Mesodermal cell (in vitro differentiated cells): ENCODE measurements around the gene ZNF626. TPM values are rescaled to one million over a fixed set of nuclear protein-coding genes. Genes with fewer than 3 reads are reported as not detected.
"Not testable (repeated sequence)": the region's sequence is repeated elsewhere in the genome, so short reads cannot be mapped to it uniquely, and the experiment has no call there.

Experiments
- H3K27ac ChIP-seq: 2 replicates; pipeline ENCODE4 v1.7.0; 2013; ENCODE audit warnings: mild to moderate bottlenecking, low read depth, low read length, moderate library complexity; ENCODE audit not compliant: severe bottlenecking
- H3K36me3 ChIP-seq: 2 replicates; pipeline ENCODE4 v1.7.1; 2013; ENCODE audit warnings: mild to moderate bottlenecking, low read length, moderate library complexity; ENCODE audit not compliant: control insufficient read depth, insufficient read depth
- H3K4me1 ChIP-seq: one replicate; pipeline ENCODE4 v1.7.1; 2013; ENCODE audit warnings: mild to moderate bottlenecking, low read length; ENCODE audit not compliant: insufficient read depth, control insufficient read depth, poor library complexity, severe bottlenecking
- H3K4me3 ChIP-seq: 2 replicates; pipeline ENCODE4 v1.7.0; 2013; ENCODE audit warnings: low read length, control low read depth, mild to moderate bottlenecking; ENCODE audit not compliant: insufficient read depth, poor library complexity, severe bottlenecking; ENCODE audit errors: extremely low read depth
- H3K9me3 ChIP-seq: 2 replicates; pipeline ENCODE4 v1.7.1; 2013; ENCODE audit warnings: mild to moderate bottlenecking, low read length, moderate library complexity; ENCODE audit not compliant: control insufficient read depth
- WGBS, 2 experiments: methylation state at CpG; one replicate each; pipeline ENCODE4 v1.1.5; 2013; ENCODE audit warnings: missing lambda C conversion rate in 2 of 2; ENCODE audit not compliant: insufficient coverage in 2 of 2; 5-methylcytosine and 5-hydroxymethylcytosine counted together
- polyA plus RNA-seq, 2 experiments: library from polyadenylated mRNA; stranded (reverse); fragments of 50-300 nt; gene quantifications; one replicate each; pipeline ENCODE4 v1.2.3, GENCODE V29; 2013

ZNF626 gene
- polyA plus RNA-seq (2013, experiment 1 of 2) = 11.2 TPM
- 10.5 TPM for polyA plus RNA-seq (2013, experiment 2 of 2)

DNA sequence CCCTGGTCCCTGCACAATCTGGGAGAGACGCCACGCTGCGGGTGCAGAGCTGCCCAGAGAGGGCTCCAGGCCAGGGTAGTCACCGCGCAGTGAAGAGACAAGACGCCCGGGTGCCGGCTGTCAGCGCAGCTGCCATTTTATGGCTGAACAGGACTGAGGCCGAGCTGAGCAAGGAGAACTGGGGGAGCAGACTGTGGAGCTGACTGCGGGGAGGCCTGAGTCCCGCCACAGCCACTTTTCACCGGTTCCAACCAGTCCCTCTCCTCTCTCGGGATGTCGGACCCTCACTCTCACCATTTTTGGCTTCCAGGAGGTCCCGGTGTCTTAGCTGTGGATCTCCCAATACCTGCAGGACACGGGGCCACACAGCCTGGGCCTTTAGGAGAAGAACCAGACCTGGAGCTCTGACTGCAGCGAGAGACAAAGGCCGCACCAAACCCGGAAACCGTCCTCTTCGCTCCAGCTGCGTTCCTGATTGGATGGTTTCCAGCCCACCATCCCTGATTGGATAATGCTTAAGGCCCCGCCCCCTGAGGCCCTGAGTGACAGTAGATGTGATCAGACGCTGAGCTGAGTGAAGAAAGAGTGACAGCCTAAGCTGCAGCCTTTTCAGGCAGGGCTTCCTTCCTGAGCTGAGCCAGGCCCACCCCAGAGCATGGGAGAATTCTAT is at the start of gene ZNF626:
Gene ZNF626, minus strand, starts transcription at position 422 of the 670 bp plus-strand sequence. Its CDS starts 125 bp downstream, at position 297.
- WGBS, 2 experiments = 8 to 16% methylated on average over 22 to 24 of the region's 25 CpGs
- H3K9me3 ChIP-seq = peaks cover 27% of the 10 kb centered on the region
- H3K4me1 ChIP-seq = no peaks in the 10 kb centered on the region
- H3K27ac ChIP-seq = peak within 1 kb of the TSS; percentile 96
- H3K36me3 ChIP-seq = peaks cover 41% of the 10 kb centered on the region
- H3K4me3 ChIP-seq = peak within 1 kb of the TSS; percentile 68

DNA sequence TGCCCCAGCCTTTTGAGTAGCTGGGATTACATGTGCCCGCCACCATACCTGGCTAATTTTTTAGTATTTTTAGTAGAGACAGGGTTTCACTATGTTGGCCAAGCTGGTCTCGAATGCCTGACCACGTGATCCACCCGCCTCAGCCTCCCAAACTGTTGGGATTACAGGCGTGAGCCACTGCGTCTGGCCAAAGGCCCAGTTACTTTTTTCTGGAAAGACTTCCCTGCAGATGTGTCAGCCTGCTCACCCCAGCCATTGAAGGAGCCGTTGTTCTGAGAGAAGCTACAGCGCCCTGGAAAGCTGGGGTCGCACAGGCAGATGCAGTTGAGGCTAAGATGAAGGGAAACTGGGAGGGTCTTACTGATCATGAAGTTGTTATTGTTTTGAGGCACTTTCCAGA is 7.9 kb upstream of the ZNF626 start:
- Histone ChIP-seq H3K4me3 (no peak overlapping the region), H3K4me1 (no peaks in the 10 kb centered on the region), H3K36me3 (no peaks in the 10 kb centered on the region), H3K9me3 (peaks cover 5% of the 10 kb centered on the region), H3K27ac (no peak overlapping the region)
- WGBS, 2 experiments = 88% methylated on average over 7 to 9 of the region's 9 CpGs

DNA sequence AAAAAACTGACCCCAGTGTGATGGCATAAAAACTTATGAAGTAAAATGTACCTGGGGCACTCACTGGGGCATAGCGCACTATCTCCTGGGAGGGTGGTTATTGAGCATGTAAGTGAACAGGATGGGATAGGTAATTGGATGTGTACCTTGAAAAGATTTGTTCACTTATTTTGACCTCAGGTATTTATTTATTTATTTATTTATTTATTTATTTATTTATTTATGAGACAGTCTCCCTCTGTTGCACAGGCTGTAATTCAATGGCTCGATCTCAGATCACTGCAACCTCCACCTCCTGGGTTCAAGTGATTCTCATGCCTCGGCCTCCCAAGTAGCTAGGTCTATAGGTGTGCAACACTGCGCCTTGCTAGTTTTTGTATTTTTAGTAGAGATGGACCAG is 5.9 kb upstream of the ZNF626 start:
- Histone ChIP-seq H3K4me1 (no peaks in the 10 kb centered on the region), H3K4me3 (no peak overlapping the region), H3K36me3 (no peaks in the 10 kb centered on the region), H3K27ac (no peak overlapping the region), H3K9me3 (peaks cover 5% of the 10 kb centered on the region)
- WGBS, 2 experiments = 89% methylated on average over 1 of the region's 4 CpGs; no CpG with 5 or more reads in 1 of the 2 experiments

DNA sequence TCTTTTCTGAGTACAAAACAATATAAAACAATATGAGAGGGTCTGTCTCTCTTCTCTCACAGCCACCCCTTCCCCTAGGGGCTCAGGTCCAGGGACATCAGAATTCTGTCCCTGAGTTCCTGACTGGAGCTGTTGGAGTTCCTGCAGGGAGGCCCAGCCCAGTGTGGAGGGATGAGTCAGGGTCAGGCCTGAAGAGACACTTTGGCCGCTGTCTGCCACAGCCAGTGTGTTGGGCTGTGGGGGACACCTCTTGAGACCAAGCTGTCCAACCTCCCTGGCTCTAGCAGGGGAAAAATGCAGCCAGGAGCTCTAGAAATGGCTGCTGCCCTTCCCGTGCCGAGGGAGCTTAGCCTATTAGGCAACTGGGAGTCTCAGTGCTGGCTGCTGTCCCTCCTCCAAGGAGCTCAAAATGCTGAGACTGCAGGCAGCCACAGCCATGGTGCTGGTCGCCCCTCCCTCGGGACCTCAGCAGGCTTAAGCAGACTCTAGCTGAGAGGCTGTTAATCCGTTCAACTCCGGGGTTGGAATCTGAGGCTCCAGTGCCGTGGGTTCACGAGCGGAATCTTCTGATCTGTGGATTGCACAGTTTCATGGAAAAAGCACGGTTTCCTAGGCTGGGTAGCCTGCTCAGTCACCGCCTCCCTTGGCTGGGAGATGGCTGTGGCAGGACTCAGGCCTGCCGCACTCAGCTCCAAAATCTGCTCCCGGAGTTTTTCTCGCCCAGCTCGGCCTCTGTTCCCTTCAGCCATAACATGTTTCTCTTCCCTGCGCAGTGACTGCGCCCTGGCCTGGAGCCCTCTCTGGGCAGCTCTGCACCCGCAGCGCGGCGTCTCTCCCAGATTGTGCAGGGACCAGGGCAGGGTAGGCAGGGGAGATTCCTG is 3.8 kb upstream of the ZNF626 start:
- no peak overlapping the region for H3K27ac ChIP-seq
- WGBS, 2 experiments = 86 to 89% methylated on average over 20 of the region's 22 CpGs
- H3K9me3 ChIP-seq = peaks cover 11% of the 10 kb centered on the region
- peaks cover 5% of the 10 kb centered on the region for H3K36me3 ChIP-seq
- H3K4me3 ChIP-seq = no peak overlapping the region
- no peaks in the 10 kb centered on the region for H3K4me1 ChIP-seq

DNA sequence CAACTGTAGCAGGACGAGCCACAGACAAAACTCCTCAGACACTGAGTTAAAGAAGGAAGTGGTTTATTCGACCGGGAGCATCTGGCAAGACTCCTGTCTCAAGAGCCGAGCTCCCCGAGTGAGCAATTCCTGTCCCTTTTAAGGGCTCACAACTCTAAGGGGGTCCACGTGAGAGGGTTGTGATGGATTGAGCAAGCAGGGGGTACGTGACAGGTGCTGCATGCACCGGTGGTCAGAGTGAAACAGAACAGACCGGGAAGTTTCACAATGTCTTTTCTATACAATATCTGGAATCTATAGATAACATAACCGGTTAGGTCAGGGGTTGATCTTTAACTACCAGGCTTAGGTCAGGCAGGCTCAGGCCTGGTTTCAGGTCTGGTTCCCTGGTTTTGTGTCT is 3.1 kb upstream of the ZNF626 start:
- WGBS, 2 experiments = 75 to 80% methylated on average over 6 of the region's 10 CpGs
- not testable (repeated sequence) for H3K4me3 ChIP-seq, H3K27ac ChIP-seq, H3K4me1 ChIP-seq
- H3K9me3 ChIP-seq = peaks cover 11% of the 10 kb centered on the region
- peaks cover 11% of the 10 kb centered on the region for H3K36me3 ChIP-seq

DNA sequence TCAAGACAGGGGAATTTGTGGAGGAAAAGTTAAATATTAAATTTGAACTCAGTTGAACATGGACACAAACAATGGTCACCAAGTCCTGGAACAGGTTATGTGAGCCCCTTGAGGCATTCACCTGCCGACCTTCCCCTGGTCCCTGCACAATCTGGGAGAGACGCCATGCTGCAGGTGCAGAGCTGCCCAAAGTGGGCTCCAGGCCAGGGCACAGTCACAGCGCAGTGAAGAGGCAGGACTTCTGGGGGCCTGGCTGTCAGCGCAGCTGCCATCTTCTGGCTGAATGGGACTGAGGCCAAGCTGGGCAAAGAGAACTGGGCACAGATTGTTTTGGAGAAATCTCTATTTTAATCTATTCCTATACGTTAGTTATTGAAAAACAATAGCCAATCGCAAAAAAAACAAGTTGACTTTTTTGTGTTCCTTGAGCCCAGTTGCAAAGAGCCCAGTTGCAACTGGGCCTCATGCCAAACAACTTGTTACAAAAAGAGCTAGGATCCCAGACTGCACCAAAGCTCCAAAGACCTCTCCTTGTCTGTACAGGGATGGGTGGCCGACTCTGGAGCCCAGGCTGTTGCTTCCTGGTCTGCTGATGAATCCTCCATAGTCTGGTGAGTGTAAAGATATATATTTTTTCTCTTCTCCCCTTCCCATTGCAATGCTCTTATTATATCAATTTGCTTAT is 1.2 kb upstream of the ZNF626 start:
- Histone ChIP-seq H3K9me3 (peaks cover 21% of the 10 kb centered on the region), H3K4me1 (no peaks in the 10 kb centered on the region), H3K36me3 (peaks cover 31% of the 10 kb centered on the region), H3K27ac (no peak overlapping the region), H3K4me3 (no peak overlapping the region)
- WGBS, 2 experiments = 88 to 98% methylated on average over 5 of the region's 7 CpGs

DNA sequence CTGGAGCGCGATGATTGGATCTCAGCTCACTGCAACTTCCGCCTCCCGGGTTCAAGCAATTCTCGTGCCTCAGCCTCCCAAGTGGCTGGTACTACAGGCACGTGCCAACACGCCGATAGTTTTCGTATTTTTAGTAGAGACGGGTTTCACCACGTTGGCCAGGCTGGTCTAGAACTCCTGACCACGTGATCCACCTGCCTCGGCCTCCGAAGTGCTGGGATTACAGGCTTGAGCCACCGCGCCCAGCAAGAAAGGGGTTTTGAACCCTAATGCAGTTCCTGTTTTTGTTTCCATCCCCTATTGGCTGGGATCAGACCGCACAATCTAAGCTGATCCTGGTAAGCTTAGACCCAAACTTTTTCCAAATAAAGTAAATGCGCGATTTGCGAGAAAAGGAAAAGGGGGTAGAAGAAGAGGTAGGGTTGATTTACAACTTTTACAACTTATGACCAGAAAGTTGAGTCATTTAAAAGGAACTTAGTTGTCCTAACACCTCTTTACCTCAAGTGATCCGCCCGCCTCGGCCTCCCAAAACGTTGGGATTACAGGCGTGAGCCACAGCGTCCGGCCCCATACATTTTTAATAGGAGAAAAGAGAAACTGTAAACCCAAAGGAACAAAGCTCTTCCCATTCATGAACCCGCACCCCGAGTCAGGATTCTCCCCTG is 764 bp downstream of the ZNF626 start:
- Histone ChIP-seq H3K4me3 (peak overlapping the region; percentile 68), H3K4me1 (no peaks in the 10 kb centered on the region), H3K9me3 (peaks cover 27% of the 10 kb centered on the region), H3K27ac (peak overlapping the region; percentile 96), H3K36me3 (peaks cover 47% of the 10 kb centered on the region)
- WGBS, 2 experiments = 51 to 55% methylated on average over 18 to 22 of the region's 29 CpGs

DNA sequence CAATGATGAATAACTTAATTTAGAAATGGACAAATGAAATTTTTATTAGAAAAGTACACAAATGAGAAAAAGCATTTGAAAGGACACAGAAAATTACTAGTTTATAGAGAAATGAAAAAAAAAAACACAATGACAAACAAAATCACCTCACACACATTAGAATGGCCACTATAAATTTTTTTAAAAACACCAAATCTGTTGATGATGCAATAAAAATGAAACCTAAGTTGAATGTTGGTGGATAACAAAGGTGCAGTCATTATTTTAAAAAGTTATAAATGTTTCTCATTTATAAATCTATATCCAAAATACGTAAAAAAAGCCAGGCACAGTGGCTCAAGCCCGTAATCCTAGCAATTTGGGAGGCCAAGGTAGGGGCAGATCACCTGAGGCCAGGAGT is 20.8 kb downstream of the ZNF626 start:
- Histone ChIP-seq H3K9me3 (peaks cover 38% of the 10 kb centered on the region), H3K27ac (no peak overlapping the region), H3K36me3 (peaks cover 59% of the 10 kb centered on the region), H3K4me3 (no peak overlapping the region), H3K4me1 (no peaks in the 10 kb centered on the region)
- WGBS, 2 experiments = 100% methylated on average over 1 of the region's 2 CpGs; no CpG with 5 or more reads in 1 of the 2 experiments

DNA sequence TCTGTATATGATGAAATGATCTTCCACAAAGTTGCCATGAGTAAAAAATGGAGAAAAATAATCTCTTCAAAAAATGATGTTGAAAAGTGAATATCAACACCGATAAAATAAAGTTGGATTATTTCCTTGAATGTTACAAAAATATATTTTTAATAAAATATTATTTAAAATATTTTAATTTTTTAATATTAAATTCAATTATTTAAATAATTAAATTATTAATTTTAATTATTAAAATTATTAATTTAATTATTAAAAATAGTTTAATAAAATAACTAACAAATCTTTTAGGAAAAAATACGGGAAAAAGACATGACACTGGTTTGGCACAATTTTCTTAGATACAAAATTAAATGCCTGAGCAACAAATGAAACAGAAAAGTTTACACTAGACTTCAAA is 21.3 kb downstream of the ZNF626 start:
- no peak overlapping the region for H3K4me3 ChIP-seq
- H3K36me3 ChIP-seq = peaks cover 59% of the 10 kb centered on the region
- H3K27ac ChIP-seq = no peak overlapping the region
- no CpG with 5 or more reads among the region's 2 CpGs for WGBS, 2 experiments
- no peaks in the 10 kb centered on the region for H3K4me1 ChIP-seq
- H3K9me3 ChIP-seq = peaks cover 43% of the 10 kb centered on the region

DNA sequence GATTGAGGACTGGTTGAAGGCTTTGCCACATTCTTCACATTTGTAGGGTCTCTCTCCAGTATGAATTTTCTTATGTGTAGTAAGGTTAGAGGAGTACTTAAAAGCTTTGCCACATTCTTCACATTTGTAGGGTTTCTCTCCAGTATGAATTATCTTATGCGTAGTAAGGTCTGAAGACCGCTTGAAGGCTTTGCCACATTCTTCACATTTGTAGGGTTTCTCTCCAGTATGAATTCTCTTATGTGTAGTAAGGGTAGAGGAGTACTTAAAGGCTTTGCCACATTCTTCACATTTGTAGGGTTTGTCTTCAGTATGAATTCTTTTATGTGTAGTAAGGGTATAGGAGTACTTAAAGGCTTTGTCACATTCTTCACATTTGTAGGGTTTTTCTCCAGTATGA is 36.8 kb downstream of the ZNF626 start:
- not testable (repeated sequence) for H3K4me3 ChIP-seq, H3K4me1 ChIP-seq, H3K27ac ChIP-seq
- H3K9me3 ChIP-seq = peaks cover 39% of the 10 kb centered on the region
- WGBS, 2 experiments = no CpG with 5 or more reads among the region's 2 CpGs
- H3K36me3 ChIP-seq = peaks cover 13% of the 10 kb centered on the region
